GM21786 (cell line): Measurements from ENCODE around the gene NME1.
A peak's percentile ranks its signal among the peaks of the same experiment; 100 is the strongest.
"Not testable (repeated sequence)": the region's sequence is repeated elsewhere in the genome, so short reads cannot be mapped to it uniquely, and the experiment has no call there.

ENCODE experiments used
- ATAC-seq: cut with Tn5 transposase; IDR thresholded peaks from one replicate; pipeline ENCODE4 v1.9.1; 2021; ENCODE audit not compliant: unreplicated experiment

The NME1 gene

GRCh38 chr17:51144266-51145022 is 8.9 kb upstream of the NME1 start:
- no peak for ATAC-seq

GRCh38 chr17:51147650-51148049 is 5.7 kb upstream of the NME1 start:
- no peak for ATAC-seq

- ATAC-seq: no peak
These were observed 4.2 kb upstream of the NME1 start for GRCh38 chr17:51149163-51149562.

GRCh38 chr17:51150932-51151331 is 2.4 kb upstream of the NME1 start:
- ATAC-seq: no peak

GRCh38 chr17:51152766-51153209 is 571 bp upstream of the NME1 start:
- ATAC-seq: no peak

- ATAC-seq: no peak
These were observed 817 bp downstream of the NME1 start for GRCh38 chr17:51154176-51154575.

GRCh38 chr17:51155416-51155815 is 2.1 kb downstream of the NME1 start:
- ATAC-seq: no peak

- ATAC-seq: no peak
These were observed 6.2 kb downstream of the NME1 start for GRCh38 chr17:51159604-51160003.

GRCh38 chr17:51161541-51161940 is 8.2 kb downstream of the NME1 start:
- no peak for ATAC-seq

GRCh38 chr17:51164911-51165679 is 11.7 kb downstream of the NME1 start:
- ATAC-seq: no peak

- ATAC-seq: no peak
These were observed 12.4 kb downstream of the NME1 start for GRCh38 chr17:51165680-51166197.

GRCh38 chr17:51166198-51166986 is 13.0 kb downstream of the NME1 start, which contains the start of gene NME2:
Gene NME2, plus strand, starts transcription at chr17:51166411. Its CDS starts 420 bp downstream, at chr17:51166831.
- ATAC-seq: peak; percentile 82

GRCh38 chr17:51166987-51167931 is 13.9 kb downstream of the NME1 start:
- peak; percentile 49 for ATAC-seq

GRCh38 chr17:51169340-51169739 is 16.0 kb downstream of the NME1 start:
- no peak for ATAC-seq

GRCh38 chr17:51170736-51171135 is 17.4 kb downstream of the NME1 start:
- no peak for ATAC-seq

- not testable (repeated sequence) for ATAC-seq
These were observed 18.7 kb downstream of the NME1 start for GRCh38 chr17:51172030-51172429.

- no peak for ATAC-seq
These were observed 27.1 kb downstream of the NME1 start for GRCh38 chr17:51180486-51180885.

GRCh38 chr17:51184124-51184523 is 30.8 kb downstream of the NME1 start:
- ATAC-seq: no peak

GRCh38 chr17:51185763-51186332 is 32.5 kb downstream of the NME1 start:
- no peak for ATAC-seq
